Measurements from ENCODE around the gene ZNF354C.

The ZNF354C gene

DNA sequence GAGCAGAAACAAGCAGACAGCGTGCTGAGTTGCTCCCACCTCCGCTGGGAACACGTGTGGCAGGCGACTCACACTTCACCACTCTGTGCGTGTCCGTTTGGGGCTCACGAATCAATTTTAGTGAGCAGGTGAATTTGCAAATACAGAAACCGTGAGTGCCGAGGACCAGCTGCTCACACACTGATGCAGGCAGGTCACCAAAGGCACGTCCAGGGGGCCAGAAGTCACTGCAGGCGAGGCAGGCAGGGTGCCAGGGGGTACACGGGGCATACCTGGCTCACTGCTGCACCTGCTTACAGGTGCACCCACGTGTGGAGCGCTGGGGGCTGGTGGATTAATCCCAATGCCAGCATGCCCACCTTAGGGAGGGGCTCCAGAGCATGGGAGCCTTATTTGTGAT lies 68.8 kb downstream of the ZNF354C start:
- no peak for DNase-seq

DNA sequence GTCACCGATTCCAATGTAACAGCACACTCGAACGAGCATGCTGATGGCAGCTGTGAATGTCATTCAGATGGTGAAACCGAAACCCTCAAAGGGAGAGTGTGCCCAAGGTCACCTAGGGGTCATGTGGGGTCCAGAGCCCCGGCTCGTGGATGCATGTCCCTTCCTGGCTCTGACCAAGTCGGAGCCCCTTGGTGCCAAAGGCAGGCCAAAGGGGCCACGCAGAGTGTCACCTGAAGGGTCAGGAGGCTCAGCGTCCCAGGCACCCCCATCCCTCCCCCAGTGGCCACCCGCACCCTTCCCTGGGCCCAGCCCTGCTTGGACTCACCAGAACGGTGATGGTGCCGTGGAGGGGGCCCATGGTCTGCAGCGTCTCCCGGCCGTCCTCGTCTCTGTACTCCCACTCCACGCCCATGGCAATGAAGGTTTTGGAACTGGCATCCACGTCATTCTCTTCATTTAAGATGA lies 69.5 kb downstream of the ZNF354C start:
- no peak for DNase-seq

DNA sequence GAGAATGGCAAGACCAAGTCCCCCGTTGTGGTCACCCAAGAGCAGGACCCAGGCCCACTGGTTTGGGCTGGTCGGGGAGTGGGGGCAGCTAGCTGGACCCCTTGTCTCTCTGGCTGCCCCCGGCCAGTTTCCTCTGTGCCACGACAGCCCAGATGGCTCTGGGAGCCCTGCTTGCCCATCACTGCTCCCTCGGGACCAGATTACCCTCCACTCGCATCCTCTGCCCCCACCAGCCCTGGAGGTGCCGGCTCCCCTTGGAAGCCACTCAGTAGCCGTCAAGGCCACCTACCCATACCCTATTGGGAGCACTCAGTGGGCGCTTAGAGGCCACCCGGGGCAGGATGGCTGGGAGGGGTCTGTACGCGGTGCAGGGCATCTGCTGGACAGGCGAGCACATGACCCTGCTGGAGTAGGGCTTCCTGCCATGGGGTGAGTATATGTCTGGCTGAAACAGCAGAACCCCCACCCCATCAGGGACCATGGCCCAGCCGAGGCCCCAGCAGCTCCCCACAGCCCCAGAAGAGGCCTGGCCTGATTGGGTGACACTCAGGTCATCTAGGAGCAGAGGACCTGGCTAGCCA lies 70.0 kb downstream of the ZNF354C start:
- no peak for DNase-seq

DNA sequence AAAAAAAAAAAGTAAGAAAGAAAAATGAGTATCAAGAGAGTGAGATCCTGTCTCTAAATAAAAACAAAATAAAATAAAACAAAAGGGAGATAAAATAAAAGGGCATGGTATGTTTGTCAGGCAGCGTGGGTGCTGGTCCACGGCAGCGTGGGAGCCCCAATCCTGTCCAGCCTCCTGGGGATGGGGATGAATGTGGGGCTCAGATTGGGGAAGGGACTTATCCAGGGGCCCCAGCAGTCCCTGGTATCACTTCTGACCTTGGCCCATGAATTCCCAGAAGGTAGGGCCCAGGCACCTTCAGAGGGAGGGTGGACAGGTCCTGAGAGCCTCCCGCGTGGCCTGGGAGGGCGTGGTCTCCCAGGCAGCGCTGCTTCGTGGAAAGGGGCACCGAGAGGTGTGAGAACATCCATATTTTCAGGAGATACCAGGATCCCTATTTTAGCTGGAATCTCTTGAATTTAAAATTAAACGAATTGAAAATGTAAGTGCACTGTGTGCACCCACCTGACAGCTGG lies 71.2 kb downstream of the ZNF354C start:
- DNase-seq, result no peak

DNA sequence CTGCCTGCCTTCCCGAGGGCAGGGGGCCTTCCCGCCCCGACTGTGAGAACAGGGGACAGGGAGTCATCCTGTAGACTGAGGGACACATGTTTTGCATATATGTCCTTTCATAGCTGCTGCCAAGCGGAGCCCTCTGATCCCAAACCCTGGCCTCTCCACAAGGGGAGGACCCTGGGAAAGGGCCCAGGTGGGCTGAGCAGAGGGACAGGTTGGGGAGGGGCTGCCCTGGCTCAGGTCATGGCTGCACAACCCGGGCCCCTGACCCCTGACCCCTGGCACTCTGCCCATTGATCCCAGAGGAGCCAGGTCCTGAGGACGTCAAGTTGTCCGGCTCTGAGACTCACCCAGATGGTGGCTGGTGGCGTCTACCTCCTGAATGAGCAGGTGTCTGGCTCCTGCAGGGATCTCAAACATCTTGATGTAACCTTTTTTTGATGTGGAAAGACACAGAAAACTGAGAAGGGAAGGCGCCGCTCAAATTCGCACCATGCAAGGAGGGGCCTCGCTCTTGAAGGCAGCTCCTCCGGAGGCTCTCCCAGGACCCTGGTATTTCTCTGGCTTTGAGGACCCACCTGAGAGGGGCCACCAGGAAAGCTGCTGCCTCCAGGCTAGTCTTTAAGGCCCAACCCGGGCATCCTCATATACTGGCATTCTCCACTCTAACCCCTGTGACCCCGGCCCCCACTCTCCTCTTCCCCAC lies 71.9 kb downstream of the ZNF354C start:
- DNase-seq, result no peak

DNA sequence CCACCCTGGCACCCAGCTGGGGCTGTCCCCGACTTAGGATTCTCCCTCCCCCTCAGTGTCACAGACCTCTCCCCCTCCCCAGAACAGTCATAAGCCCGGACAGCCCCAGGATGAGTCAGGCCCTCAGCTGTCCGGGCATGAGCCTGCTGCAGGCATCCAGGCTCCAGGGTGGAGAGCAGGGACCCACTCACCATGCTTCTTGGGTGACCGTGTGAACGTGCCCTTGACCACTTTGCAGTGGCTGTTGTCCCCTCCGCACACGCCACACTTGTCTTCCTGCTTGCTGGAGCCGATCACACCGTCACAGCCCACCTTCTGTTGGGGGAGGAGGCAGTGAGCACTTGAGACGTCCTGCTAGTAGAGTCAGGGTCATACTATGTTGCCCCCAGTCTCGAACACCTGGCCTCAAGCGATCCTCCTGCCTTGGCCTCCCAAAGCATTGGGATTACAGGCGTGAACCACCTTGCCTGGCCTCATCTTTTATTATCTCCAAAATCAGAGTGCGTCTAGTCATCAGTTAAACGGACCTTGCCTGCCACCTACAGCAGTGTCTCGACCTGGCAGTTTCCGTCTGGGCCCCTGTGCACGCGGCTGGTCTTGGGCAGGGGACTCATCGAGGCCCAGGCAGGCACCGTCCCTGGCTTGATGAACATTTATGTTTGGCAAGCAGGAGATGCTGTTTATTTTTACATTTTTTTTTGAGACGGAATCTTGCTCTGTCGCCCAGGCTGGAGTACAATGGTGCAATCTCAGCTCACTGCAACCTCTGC lies 72.6 kb downstream of the ZNF354C start:
- peak; percentile 17 for DNase-seq

Measured in EL (cell line).